GM12891 (cell line): Measurements from ENCODE around the gene CTF1.

Experiments
- DNase-seq: peaks from one replicate; pipeline ENCODE4 v3.0.0; 2011; ENCODE audit warnings: low spot score; ENCODE audit not compliant: insufficient read length
- FAIRE-seq: peaks from 2 replicates; lab custom pipeline; 2011; peaks lifted over from hg19 to GRCh38; lab: Jason Lieb, UNC
- PAX5 ChIP-seq: IDR thresholded peaks from 2 replicates; pipeline ENCODE4 v1.6.1; 2011; ENCODE audit warnings: low read length, moderate library complexity, mild to moderate bottlenecking; ENCODE audit not compliant: insufficient read depth, severe bottlenecking
- POLR2A ChIP-seq: IDR thresholded peaks from 2 replicates; pipeline ENCODE4 v1.6.1; 2011; ENCODE audit warnings: low read depth, low read length, control low read depth
- POLR2AphosphoS5 ChIP-seq: IDR thresholded peaks from 2 replicates; pipeline ENCODE4 v1.6.1; 2011; ENCODE audit warnings: low read depth, low read length, control low read depth
- POU2F2 ChIP-seq: IDR thresholded peaks from 2 replicates; pipeline ENCODE4 v1.6.1; 2011; ENCODE audit warnings: low read depth, mild to moderate bottlenecking, control low read depth, low read length, moderate library complexity
- SPI1 ChIP-seq: IDR thresholded peaks from 2 replicates; pipeline ENCODE4 v1.6.1; 2011; ENCODE audit warnings: low read depth, low read length, control low read depth
- TAF1 ChIP-seq: IDR thresholded peaks from 2 replicates; pipeline ENCODE4 v1.6.1; 2011; ENCODE audit warnings: low read depth, low read length, control low read depth

The CTF1 gene

DNA sequence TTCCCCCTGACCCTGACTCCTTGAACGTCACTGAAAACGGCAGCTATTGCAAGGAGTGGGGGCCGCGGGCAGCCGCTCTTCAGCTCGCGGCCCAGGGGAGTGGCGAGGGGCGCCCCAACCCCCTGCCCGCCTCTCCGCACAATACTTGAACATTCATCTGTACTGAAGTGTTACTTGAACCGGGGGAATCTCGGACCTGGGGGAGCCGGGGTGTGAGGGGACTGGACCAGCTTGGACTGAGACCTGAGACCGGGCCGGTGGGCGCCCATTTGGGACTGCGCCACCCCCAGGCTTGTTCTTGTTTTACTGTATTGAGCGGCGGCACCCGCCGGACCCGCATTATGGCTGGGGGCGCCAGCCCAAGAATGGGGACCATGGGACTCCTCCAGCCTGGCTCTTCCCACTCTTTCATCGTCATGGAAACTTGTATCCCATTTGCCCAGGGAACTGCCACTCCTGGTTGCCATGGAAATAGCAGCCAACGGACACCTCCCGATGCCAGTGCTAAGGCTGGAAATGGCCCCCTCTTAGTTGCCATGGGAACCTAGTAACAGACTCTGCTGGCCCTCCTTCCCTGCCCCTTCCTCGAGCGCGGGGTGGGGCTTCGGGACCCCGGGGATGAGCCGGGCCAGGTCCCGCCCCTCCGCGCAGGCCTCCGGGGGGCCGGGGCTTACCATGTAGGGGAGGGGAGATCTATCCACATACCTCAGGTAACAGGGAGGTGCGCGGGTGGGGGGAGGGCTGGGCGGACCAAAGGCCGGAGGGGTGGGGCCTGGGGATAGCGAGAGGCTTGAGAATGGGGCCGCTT lies 51.6 kb downstream of the CTF1 start:
- FAIRE-seq, result no peak
- TF ChIP-seq TAF1, result no peak
- TF ChIP-seq SPI1, result no peak
- TF ChIP-seq POLR2A, result no peak
- TF ChIP-seq POU2F2, result no peak
- no peak for TF ChIP-seq PAX5
- TF ChIP-seq POLR2AphosphoS5, result no peak
- DNase-seq, result peak; percentile 53

DNA sequence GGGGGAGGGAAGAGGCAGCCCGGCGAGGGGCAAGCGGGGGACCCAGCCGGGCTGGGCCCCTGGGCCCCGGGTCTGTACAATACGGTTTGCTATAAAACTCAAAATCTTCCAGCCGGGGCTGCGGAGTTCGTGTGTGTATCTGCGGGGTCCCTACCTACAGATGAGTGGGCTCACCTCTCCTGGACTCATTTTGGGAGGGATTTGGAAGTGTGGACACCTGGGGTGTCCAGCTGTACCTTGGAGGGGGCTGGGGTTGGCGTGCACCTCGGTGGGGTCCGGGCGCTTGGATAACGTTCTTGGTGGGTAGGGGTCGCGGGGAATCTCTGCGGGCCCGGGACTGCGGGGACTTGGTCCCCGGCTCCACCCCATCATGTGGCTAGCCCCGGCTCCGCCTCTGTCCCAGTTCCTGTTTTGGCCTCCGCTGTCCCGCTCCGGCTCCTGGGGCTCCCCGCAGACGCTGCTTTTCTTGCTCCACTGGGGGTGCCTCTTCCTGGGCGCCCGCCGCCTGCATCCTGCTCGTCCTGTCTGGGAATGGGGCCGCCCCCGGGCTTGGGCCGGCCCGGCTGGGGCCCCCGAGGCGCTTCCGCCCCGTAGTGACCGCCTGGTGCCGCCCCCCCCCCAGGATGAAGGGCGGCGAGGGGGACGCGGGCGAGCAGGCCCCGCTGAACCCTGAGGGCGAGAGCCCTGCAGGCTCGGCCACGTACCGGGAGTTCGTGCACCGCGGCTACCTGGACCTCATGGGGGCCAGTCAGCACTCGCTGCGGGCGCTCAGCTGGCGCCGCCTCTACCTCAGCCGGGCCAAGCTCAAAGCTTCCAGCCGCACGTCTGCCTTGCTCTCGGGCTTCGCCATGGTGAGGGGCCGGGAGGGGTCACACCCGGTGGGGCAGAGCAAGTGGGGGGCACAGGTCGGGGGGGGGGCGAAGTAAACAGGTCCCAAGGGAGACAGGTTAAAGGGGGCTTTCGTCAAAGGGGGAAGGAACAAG lies 52.5 kb downstream of the CTF1 start, which contains the start of gene ORAI3:
ORAI3 (plus strand) TSS at position 402 of the 983 bp plus-strand sequence; CDS start at position 624, 222 bp downstream.
- DNase-seq (peak; percentile 78), FAIRE-seq (peak; percentile 41)
- TF ChIP-seq POU2F2 (peak; percentile 51; the same call in 1 of the 2 replicates), TAF1 (peak; percentile 56; the same call in 1 of the 2 replicates), SPI1 (peak; percentile 98), PAX5 (no peak), POLR2AphosphoS5 (peak; percentile 70), POLR2A (peak; percentile 30; the same call in 1 of the 2 replicates)

DNA sequence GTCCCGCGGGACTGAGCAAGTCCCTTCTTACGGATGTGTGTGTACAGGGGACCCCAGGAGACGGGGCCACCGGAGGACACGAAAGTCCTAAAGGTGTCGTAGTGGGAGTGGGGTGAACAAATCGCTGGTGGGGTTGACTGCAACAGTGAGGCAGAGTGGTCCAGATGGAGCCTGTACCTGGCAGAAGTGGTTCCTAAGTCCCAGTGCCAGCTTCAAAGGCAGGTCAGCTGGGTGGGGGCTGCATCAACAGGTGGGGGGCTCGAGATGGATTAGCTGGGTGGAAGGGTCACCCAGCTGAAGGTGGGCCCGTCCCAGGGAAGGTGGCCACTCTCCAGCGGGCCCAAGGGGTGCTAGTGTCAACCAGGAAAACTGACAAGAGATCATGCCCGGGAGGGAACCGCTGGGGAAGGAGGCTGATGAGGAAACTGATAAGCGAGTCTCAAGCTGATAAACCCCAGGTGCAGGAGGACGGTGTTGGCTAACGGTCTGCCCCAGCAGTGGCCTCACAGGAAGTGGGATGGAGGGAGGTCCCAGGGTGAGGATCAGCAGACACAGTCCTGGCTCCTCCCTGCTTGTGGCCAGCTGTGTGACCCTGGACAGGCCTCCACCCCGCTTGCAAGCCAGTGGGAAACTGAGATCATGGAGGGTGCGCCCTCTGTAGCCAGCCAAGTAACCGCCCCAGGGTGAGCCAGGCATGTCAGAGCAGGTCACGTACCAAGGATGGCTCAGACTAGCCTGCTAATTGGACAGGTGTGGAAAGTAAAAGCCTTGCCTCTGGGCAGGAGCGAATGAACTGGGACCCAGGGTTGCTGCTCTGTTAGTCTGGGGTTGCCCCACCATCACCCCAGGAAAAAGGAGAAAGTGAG lies 53.5 kb downstream of the CTF1 start:
- TF ChIP-seq TAF1, result peak; percentile 62; the same call in 1 of the 2 replicates
- TF ChIP-seq POU2F2, result no peak
- TF ChIP-seq PAX5, result no peak
- TF ChIP-seq POLR2A, result peak; percentile 72
- TF ChIP-seq POLR2AphosphoS5, result peak; percentile 80; the same call in 1 of the 2 replicates
- 0 out of 2 replicates have a peak, but pooled peaks have one; percentile 28 for TF ChIP-seq SPI1
- peak; percentile 94 for FAIRE-seq
- no peak for DNase-seq

DNA sequence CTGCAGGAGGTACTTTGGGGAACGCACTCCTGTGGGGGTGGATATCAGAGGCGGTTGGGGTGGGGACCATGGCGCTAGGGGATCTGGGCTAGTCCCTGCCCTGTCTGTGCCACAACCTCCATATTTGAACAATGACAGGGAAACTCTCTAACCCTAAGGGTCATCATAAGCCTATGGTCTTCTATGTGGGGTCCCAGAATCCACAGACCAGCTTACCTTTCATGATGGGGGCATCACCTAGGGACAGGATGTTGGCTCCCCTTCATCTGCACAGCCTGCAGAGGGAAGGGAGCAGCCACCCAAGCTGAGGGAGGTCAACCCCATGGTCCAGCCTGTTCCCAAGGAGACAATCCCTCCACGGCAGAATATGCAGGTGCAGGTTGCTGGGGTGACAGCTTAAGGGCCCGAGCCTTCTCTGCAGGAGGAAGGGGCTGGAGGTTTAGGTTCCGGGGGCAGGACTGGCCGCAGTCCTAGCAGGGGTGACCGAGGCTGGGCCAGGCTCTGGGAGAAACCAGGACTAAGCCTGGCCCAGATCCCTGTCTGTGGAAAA lies 54.2 kb downstream of the CTF1 start:
- no peak for FAIRE-seq
- DNase-seq, result no peak
- TF ChIP-seq SPI1 (no peak), POLR2A (no peak), POU2F2 (no peak)

DNA sequence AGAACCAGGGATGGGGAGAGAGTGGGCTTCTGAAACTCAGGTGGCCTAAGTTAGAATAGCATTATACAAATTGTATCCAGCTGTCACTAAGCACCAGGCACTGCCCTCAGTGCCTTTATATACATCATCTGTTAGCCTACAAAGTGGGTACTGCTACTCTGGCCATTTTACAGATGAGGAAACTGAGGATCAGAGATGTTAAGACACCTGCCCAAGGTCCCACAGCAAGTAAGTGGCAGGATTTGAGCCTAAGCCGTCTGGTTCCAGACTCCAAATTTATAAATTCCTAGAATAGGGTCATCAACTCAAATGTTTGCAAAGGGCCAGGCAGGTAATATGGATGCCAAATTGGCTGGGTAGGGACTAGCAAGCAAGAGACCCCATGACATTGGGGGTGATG lies 54.8 kb downstream of the CTF1 start:
- DNase-seq (no peak), FAIRE-seq (no peak)
- TF ChIP-seq SPI1, result no peak
- TF ChIP-seq POU2F2, result no peak
- TF ChIP-seq POLR2AphosphoS5, result no peak
- TF ChIP-seq POLR2A, result no peak
- TF ChIP-seq PAX5, result no peak
- TF ChIP-seq TAF1, result no peak

DNA sequence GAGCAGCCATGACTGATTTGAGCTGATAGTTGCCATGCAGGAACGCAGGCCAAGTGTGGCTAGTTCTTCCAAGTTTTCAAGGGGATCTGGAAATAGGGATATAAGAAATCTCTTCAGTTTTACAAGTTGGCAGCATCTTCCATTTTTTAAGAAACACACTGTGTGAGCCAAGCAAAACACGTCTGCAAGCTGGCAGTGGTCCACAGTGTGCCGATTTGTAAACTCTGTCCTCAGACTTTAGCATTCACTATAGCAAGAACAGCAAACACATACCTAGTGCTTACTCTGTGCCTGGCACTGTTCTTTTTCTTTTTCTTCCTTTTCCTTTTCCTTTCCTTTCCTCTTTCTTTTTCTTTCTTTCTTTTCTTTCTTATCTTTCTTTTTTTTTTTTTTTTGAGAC lies 55.3 kb downstream of the CTF1 start:
- no peak for TF ChIP-seq POLR2A
- TF ChIP-seq PAX5, result no peak
- no peak for TF ChIP-seq SPI1
- TF ChIP-seq TAF1, result no peak
- TF ChIP-seq POU2F2, result no peak
- TF ChIP-seq POLR2AphosphoS5, result no peak
- FAIRE-seq, result no peak
- no peak for DNase-seq

DNA sequence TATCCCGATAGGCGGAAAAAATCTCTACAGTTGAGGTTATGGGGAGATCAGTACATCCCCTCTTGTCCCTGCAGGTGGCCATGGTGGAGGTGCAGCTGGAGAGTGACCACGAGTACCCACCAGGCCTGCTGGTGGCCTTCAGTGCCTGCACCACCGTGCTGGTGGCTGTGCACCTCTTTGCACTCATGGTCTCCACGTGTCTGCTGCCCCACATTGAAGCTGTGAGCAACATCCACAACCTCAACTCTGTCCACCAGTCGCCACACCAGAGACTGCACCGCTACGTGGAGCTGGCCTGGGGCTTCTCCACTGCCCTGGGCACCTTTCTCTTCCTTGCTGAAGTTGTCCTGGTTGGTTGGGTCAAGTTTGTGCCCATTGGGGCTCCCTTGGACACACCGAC lies 56.7 kb downstream of the CTF1 start:
- DNase-seq (no peak), FAIRE-seq (no peak)
- TF ChIP-seq POU2F2, result no peak
- no peak for TF ChIP-seq PAX5
- TF ChIP-seq POLR2A, result no peak
- TF ChIP-seq TAF1, result no peak
- TF ChIP-seq POLR2AphosphoS5, result no peak
- no peak for TF ChIP-seq SPI1
